BE2C (cell line): ENCODE measurements around the gene NPHP4.

Experiments
- DNase-seq: peaks from one replicate; pipeline ENCODE4 v3.0.0-alpha.2; 2020
- H3K27me3 ChIP-seq: fragments of 250-450 bp; sonication (Bioruptor Pico); 2 replicates; pipeline ENCODE4 v1.5.1; 2020; ENCODE audit warnings: mild to moderate bottlenecking
- H3K36me3 ChIP-seq: fragments of 250-450 bp; sonication (Bioruptor Pico); 2 replicates; pipeline ENCODE4 v1.5.1; 2020; ENCODE audit warnings: mild to moderate bottlenecking
- H3K4me1 ChIP-seq: fragments of 250-450 bp; sonication (Bioruptor Pico); 2 replicates; pipeline ENCODE4 v1.5.1; 2020
- H3K4me3 ChIP-seq: 2 replicates; pipeline ENCODE4 v1.5.1; 2011; ENCODE audit warnings: low read depth, low read length
- H3K9me3 ChIP-seq: fragments of 250-450 bp; sonication (Bioruptor Pico); 2 replicates; pipeline ENCODE4 v1.5.1; 2020
- CTCF ChIP-seq: IDR thresholded peaks from 2 replicates; pipeline ENCODE4 v1.5.1; 2012; ENCODE audit warnings: mild to moderate bottlenecking, low read depth, low read length

The NPHP4 gene

GRCh38 chr1:5839161-5839880, 152.9 kb downstream of the NPHP4 start:
- no peak for TF ChIP-seq CTCF
- no peaks in the 10 kb centered on the region for H3K4me1 ChIP-seq

GRCh38 chr1:5837976-5838653, 154.1 kb downstream of the NPHP4 start:
- no peak for DNase-seq
- Histone ChIP-seq H3K4me1 (no peaks in the 10 kb centered on the region), H3K36me3 (no peaks in the 10 kb centered on the region), H3K9me3 (no peaks in the 10 kb centered on the region), H3K27me3 (no peaks in the 10 kb centered on the region), H3K4me3 (no peak overlapping the region)
- TF ChIP-seq CTCF: no peak

More at GRCh38 chr1:5839161-5839880, 152.9 kb downstream of the NPHP4 start:
- DNase-seq: no peak
- Histone ChIP-seq H3K4me3 (no peak overlapping the region), H3K27me3 (no peaks in the 10 kb centered on the region), H3K9me3 (no peaks in the 10 kb centered on the region), H3K36me3 (no peaks in the 10 kb centered on the region)

GRCh38 chr1:5836776-5837440, 155.3 kb downstream of the NPHP4 start:
- Histone ChIP-seq H3K4me3 (no peak overlapping the region), H3K4me1 (no peaks in the 10 kb centered on the region), H3K9me3 (no peaks in the 10 kb centered on the region), H3K36me3 (no peaks in the 10 kb centered on the region), H3K27me3 (no peaks in the 10 kb centered on the region)
- peak; percentile 21 for DNase-seq
- TF ChIP-seq CTCF: no peak

- Histone ChIP-seq H3K27me3 (no peaks in the 10 kb centered on the region), H3K36me3 (no peaks in the 10 kb centered on the region), H3K4me3 (no peak overlapping the region), H3K9me3 (no peaks in the 10 kb centered on the region), H3K4me1 (no peaks in the 10 kb centered on the region)
- no peak for TF ChIP-seq CTCF
- no peak for DNase-seq
Measured at GRCh38 chr1:5835179-5835562, 157.1 kb downstream of the NPHP4 start.

GRCh38 chr1:5834477-5835178, 157.6 kb downstream of the NPHP4 start:
- Histone ChIP-seq H3K36me3 (no peaks in the 10 kb centered on the region), H3K9me3 (no peaks in the 10 kb centered on the region), H3K27me3 (no peaks in the 10 kb centered on the region), H3K4me3 (no peak overlapping the region), H3K4me1 (no peaks in the 10 kb centered on the region)
- no peak for TF ChIP-seq CTCF
- no peak for DNase-seq
